Activated CD4-positive, alpha-beta T cell treated with anti-CD3 and anti-CD28 coated beads, Interleukin-10, Interleukin-2, amounts not matched to agents 100 ng/mL and 50 ng/mL, durations not matched to agents 16 hours and 8 hours (primary cell): ENCODE measurements around the gene JARID2.

Experiments used
- DNase-seq: peaks from one replicate; pipeline ENCODE4 v3.0.0-alpha.2; 2020

Gene JARID2

GRCh38 chr6:15427331-15428070 is 181.6 kb downstream of the JARID2 start:
- no peak for DNase-seq

GRCh38 chr6:15429141-15430110 is 183.6 kb downstream of the JARID2 start:
- no peak for DNase-seq

- no peak for DNase-seq
Observed at GRCh38 chr6:15430186-15430585, 184.3 kb downstream of the JARID2 start.

- no peak for DNase-seq
Observed at GRCh38 chr6:15430931-15431405, 185.1 kb downstream of the JARID2 start.

- DNase-seq, result no peak
Observed at GRCh38 chr6:15431762-15432483, 186.1 kb downstream of the JARID2 start.

GRCh38 chr6:15433511-15433861 is 187.6 kb downstream of the JARID2 start:
- no peak for DNase-seq

- peak; percentile 33 for DNase-seq
Observed at GRCh38 chr6:15434263-15434662, 188.4 kb downstream of the JARID2 start.

- peak; percentile 30 for DNase-seq
Observed at GRCh38 chr6:15434823-15435380, 189.0 kb downstream of the JARID2 start.

GRCh38 chr6:15435468-15435867 is 189.6 kb downstream of the JARID2 start:
- DNase-seq, result no peak

GRCh38 chr6:15436451-15436850 is 190.6 kb downstream of the JARID2 start:
- DNase-seq, result no peak

GRCh38 chr6:15437090-15437635 is 191.3 kb downstream of the JARID2 start:
- DNase-seq, result no peak

- no peak for DNase-seq
Observed at GRCh38 chr6:15439410-15440025, 193.6 kb downstream of the JARID2 start.

GRCh38 chr6:15440040-15440439 is 194.2 kb downstream of the JARID2 start:
- no peak for DNase-seq

- DNase-seq, result peak; percentile 52
Observed at GRCh38 chr6:15441215-15441868, 195.5 kb downstream of the JARID2 start.

- no peak for DNase-seq
Observed at GRCh38 chr6:15441981-15442380, 196.1 kb downstream of the JARID2 start.

GRCh38 chr6:15442467-15442866 is 196.6 kb downstream of the JARID2 start:
- DNase-seq, result no peak

- no peak for DNase-seq
Observed at GRCh38 chr6:15443119-15443830, 197.4 kb downstream of the JARID2 start.

GRCh38 chr6:15444081-15444731 is 198.3 kb downstream of the JARID2 start:
- no peak for DNase-seq

GRCh38 chr6:15444881-15445280 is 199.0 kb downstream of the JARID2 start:
- DNase-seq, result no peak

GRCh38 chr6:15447546-15448267 is 201.8 kb downstream of the JARID2 start:
- DNase-seq, result no peak
